Hepatocyte (in vitro differentiated cells): ENCODE measurements around the gene CLK2. TPM values are rescaled to one million over a fixed set of nuclear protein-coding genes. Genes with fewer than 3 reads are reported as not detected.

ENCODE experiments used
- DNase-seq: peaks from one replicate; pipeline ENCODE4 v3.0.0-alpha.2; 2016; ENCODE audit warnings: low spot score
- H2AFZ ChIP-seq: fragments of 200-600 bp; sonication (generic); 2 replicates; pipeline ENCODE4 v1.6.0; 2016; ENCODE audit warnings: antibody characterized with exemption, mild to moderate bottlenecking
- H3K27ac ChIP-seq: fragments of 200-600 bp; sonication (generic); 2 replicates; pipeline ENCODE4 v1.5.1; 2016; ENCODE audit warnings: mild to moderate bottlenecking
- H3K27me3 ChIP-seq: fragments of 200-600 bp; sonication (generic); 2 replicates; pipeline ENCODE4 v1.6.1; 2016
- H3K36me3 ChIP-seq: fragments of 200-600 bp; sonication (generic); replicated peaks from 2 replicates; pipeline ENCODE4 v1.5.1; 2016; ENCODE audit warnings: low read depth; ENCODE audit not compliant: insufficient read depth
- H3K4me1 ChIP-seq: fragments of 200-600 bp; sonication (generic); 2 replicates; pipeline ENCODE4 v1.5.1; 2016; ENCODE audit warnings: mild to moderate bottlenecking, moderate library complexity; ENCODE audit not compliant: insufficient read depth
- H3K4me2 ChIP-seq: fragments of 200-600 bp; sonication (generic); 2 replicates; pipeline ENCODE4 v1.6.0; 2016
- H3K4me3 ChIP-seq: fragments of 200-600 bp; sonication (generic); 2 replicates; pipeline ENCODE4 v1.5.1; 2016; ENCODE audit warnings: mild to moderate bottlenecking
- H3K79me2 ChIP-seq: fragments of 200-600 bp; sonication (generic); 2 replicates; pipeline ENCODE4 v1.6.0; 2017; ENCODE audit warnings: mild to moderate bottlenecking
- H3K9me2 ChIP-seq: fragments of 200-600 bp; sonication (generic); replicated peaks from 2 replicates; pipeline ENCODE4 v1.6.0; 2017; ENCODE audit warnings: mild to moderate bottlenecking; ENCODE audit not compliant: insufficient read depth
- H3K9me3 ChIP-seq: fragments of 200-600 bp; sonication (generic); 2 replicates; pipeline ENCODE4 v1.5.1; 2016; ENCODE audit warnings: low read depth, mild to moderate bottlenecking
- H4K20me1 ChIP-seq: fragments of 200-600 bp; sonication (generic); 2 replicates; pipeline ENCODE4 v1.6.0; 2016; ENCODE audit warnings: mild to moderate bottlenecking; ENCODE audit not compliant: insufficient read depth, poor library complexity, severe bottlenecking
- EZH2 ChIP-seq: fragments of 200-600 bp; sonication (generic); IDR thresholded peaks from 2 replicates; pipeline ENCODE4 v1.6.1; 2016; ENCODE audit warnings: antibody characterized with exemption, mild to moderate bottlenecking, borderline replicate concordance
- EZH2phosphoT487 ChIP-seq: fragments of 200-600 bp; sonication (generic); IDR thresholded peaks from one replicate; pipeline ENCODE4 v1.6.1; 2018; ENCODE audit warnings: antibody characterized with exemption, mild to moderate bottlenecking, low read depth, moderate library complexity; ENCODE audit not compliant: unreplicated experiment, severe bottlenecking
- WGBS: methylation state at CpG from one replicate; pipeline ENCODE4 v1.1.6; 2016; ENCODE audit warnings: low lambda C conversion rate; ENCODE audit errors: missing lambda C conversion rate; 5-methylcytosine and 5-hydroxymethylcytosine counted together
- polyA plus RNA-seq: library from polyadenylated mRNA; unstranded; fragments of >200 nt; fragmentation: Nextera tagmentation; extraction: Ambion mirVana; gene quantifications from 2 replicates; pipeline ENCODE4 v1.2.1, GENCODE V29; 2016
- total RNA-seq: library from RNA; depleted of rRNA; stranded (reverse); fragments of >200 nt; gene quantifications from 2 replicates; pipeline ENCODE4 v1.2.3, GENCODE V29; 2014
- TF ChIP-seq, protein P1 (sequence below): fragments of 200-600 bp; sonication (generic); IDR thresholded peaks from 2 replicates; pipeline ENCODE4 v1.5.1; 2016; ENCODE audit warnings: antibody characterized with exemption, mild to moderate bottlenecking; ENCODE audit not compliant: poor library complexity

The CLK2 gene
- total and polyA plus RNA-seq, 2 experiments from 2014 or later: 18.6 to 48.7 TPM

DNA sequence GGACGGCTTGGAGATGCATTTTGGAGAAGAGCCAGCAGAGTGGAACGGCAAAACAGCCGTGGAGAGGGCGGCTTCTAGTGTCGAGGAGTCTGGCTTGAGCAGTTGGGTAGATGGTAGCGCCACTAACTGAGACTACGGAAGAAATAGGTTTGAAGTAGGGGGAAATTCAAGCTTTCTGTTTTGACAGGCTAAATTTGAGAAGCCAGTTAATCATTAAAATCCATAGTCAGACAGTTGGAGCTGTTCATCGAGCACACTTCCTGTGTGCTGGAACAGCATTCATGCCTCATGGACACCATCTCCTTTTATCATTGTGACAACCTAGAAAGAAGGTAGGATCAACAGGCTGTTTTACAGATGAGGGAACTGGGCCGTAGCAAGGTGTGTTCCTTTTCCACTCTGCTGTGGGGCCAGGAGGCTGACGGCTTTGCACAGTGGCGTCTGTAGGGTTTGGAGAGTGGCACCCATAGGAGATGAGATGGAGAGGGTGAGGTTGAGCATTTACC is 31.3 kb upstream of the CLK2 start:
- H3K9me2 ChIP-seq: no peaks in the 10 kb centered on the region
- H3K36me3 ChIP-seq: no peaks in the 10 kb centered on the region
- H3K4me3 ChIP-seq: no peak overlapping the region
- H3K27ac ChIP-seq: no peak overlapping the region
- 88% methylated on average over 11 of the region's 11 CpGs for WGBS
- no peak overlapping the region for H2AFZ ChIP-seq
- no peaks in the 10 kb centered on the region for H3K27me3 ChIP-seq
- peaks cover 7% of the 10 kb centered on the region for H3K79me2 ChIP-seq
- H3K4me1 ChIP-seq: peaks cover 7% of the 10 kb centered on the region
- no peak for TF ChIP-seq EZH2
- TF ChIP-seq, protein P1, sequence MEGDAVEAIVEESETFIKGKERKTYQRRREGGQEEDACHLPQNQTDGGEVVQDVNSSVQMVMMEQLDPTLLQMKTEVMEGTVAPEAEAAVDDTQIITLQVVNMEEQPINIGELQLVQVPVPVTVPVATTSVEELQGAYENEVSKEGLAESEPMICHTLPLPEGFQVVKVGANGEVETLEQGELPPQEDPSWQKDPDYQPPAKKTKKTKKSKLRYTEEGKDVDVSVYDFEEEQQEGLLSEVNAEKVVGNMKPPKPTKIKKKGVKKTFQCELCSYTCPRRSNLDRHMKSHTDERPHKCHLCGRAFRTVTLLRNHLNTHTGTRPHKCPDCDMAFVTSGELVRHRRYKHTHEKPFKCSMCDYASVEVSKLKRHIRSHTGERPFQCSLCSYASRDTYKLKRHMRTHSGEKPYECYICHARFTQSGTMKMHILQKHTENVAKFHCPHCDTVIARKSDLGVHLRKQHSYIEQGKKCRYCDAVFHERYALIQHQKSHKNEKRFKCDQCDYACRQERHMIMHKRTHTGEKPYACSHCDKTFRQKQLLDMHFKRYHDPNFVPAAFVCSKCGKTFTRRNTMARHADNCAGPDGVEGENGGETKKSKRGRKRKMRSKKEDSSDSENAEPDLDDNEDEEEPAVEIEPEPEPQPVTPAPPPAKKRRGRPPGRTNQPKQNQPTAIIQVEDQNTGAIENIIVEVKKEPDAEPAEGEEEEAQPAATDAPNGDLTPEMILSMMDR: no peak
- TF ChIP-seq EZH2phosphoT487: no peak
- H4K20me1 ChIP-seq: no peaks in the 10 kb centered on the region
- H3K9me3 ChIP-seq: no peaks in the 10 kb centered on the region
- DNase-seq: no peak
- H3K4me2 ChIP-seq: no peak overlapping the region

DNA sequence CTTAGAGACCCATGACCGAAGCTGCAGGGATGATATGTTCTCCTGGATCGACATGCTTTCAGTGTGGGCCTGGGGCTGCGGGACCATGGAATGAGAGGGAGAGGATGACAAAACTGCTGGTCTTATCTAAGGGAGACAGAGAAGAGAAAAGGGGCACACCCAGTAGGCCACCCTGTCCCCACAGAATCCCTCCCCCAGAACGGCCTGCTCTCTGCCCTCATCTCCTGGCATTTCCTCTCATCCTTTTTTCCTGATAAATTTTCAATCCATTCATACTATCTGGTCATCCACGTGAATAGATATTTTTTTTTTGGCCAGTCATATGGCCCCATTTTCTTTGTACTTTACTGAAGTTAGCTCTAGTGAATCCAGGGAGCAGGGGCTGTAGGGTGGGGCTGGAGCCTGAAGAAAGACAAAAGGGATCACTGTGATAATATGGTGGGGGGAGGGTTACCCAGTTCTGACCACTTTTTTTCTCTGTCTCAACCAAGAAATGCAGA is 28.1 kb upstream of the CLK2 start, which contains the start of gene PKLR:
PKLR (minus strand) TSS at position 97 of the 500 bp plus-strand sequence; CDS start at position 54, 43 bp downstream.
- Histone ChIP-seq H3K79me2 (no peaks in the 10 kb centered on the region), H4K20me1 (no peaks in the 10 kb centered on the region), H3K27me3 (peaks cover 14% of the 10 kb centered on the region), H3K27ac (peak within 1 kb of the TSS; percentile 61), H3K36me3 (no peaks in the 10 kb centered on the region), H3K9me3 (no peaks in the 10 kb centered on the region), H3K4me2 (no peak within 1 kb of the TSS), H3K4me3 (no peak within 1 kb of the TSS), H3K9me2 (no peaks in the 10 kb centered on the region), H2AFZ (no peak within 1 kb of the TSS), H3K4me1 (peaks cover 6% of the 10 kb centered on the region)
- 83% methylated on average over 5 of the region's 5 CpGs for WGBS
- TF ChIP-seq EZH2phosphoT487 (no peak), EZH2 (no peak)
- TF ChIP-seq, protein P1: no peak
- DNase-seq: no peak

DNA sequence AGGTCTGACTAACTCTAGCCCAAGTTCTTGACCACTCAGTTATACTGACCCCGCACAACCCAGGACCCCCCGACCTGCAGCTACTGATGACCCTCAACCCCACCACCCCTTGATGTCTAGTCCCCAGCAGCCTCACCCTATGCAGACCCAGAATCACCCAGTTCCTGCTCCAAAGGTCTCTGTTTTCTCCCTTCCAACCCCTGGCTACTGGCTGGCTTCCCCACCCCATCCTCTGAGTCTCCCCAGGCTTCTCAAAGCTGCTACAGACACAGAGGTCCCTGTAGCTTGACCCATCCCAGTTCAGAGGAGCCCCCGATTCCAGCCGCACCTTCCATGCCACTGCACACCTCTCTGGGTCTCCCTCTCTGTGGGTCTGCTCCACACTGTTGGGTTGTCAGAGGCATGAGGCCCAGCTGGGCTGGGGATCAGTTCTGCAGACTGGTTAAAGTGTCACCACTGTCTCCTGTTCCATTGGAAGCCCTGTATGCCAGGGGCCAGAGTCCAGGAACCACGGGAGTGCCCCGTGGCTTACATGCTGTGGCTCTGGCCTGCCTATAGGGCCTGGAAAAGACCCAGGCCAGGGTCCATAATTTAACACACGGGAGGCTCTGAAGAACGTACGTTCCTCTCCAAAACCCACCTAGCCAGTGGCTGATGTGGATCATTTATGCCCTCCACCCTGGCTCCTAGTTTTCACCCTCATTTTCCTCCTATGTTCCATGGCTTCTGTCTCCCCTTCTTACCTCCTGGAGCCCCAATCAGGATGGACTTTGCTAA is 27.4 kb upstream of the CLK2 start:
- H2AFZ ChIP-seq: no peak overlapping the region
- no peak overlapping the region for H3K4me2 ChIP-seq
- no peaks in the 10 kb centered on the region for H3K79me2 ChIP-seq
- peak; percentile 47 for DNase-seq
- H3K27me3 ChIP-seq: peaks cover 20% of the 10 kb centered on the region
- TF ChIP-seq EZH2 (no peak), EZH2phosphoT487 (no peak)
- TF ChIP-seq, protein P1: no peak
- H3K9me3 ChIP-seq: no peaks in the 10 kb centered on the region
- peak overlapping the region; percentile 61 for H3K27ac ChIP-seq
- no peaks in the 10 kb centered on the region for H3K9me2 ChIP-seq
- H3K4me1 ChIP-seq: peaks cover 6% of the 10 kb centered on the region
- WGBS: 77% methylated on average over 9 of the region's 9 CpGs
- H3K4me3 ChIP-seq: no peak overlapping the region
- H4K20me1 ChIP-seq: no peaks in the 10 kb centered on the region
- no peaks in the 10 kb centered on the region for H3K36me3 ChIP-seq
